H9 (cell line): Measurements from ENCODE around the gene ARHGAP1. TPM values are rescaled to one million over a fixed set of nuclear protein-coding genes. Genes with fewer than 3 reads are reported as not detected.

Experiments
- DNase-seq: peaks from one replicate; pipeline ENCODE4 v3.0.0-alpha.2; 2017
- H2AFZ ChIP-seq: one replicate; pipeline ENCODE4 v1.6.1; 2013; ENCODE audit warnings: mild to moderate bottlenecking, low read length, control low read depth, moderate library complexity
- H2AK5ac ChIP-seq: 2 replicates; pipeline ENCODE4 v1.6.1; 2013; ENCODE audit warnings: low read length, control low read depth, mixed read lengths; ENCODE audit not compliant: insufficient read length
- H2BK120ac ChIP-seq: one replicate; pipeline ENCODE4 v1.6.1; 2013; ENCODE audit warnings: low read depth, mild to moderate bottlenecking, low read length, control low read depth, inconsistent platforms; ENCODE audit not compliant: poor library complexity, severe bottlenecking
- H2BK12ac ChIP-seq: 2 replicates; pipeline ENCODE4 v1.6.1; 2013; ENCODE audit warnings: low read length, control low read depth, mixed read lengths, low read depth; ENCODE audit not compliant: insufficient read length
- H2BK15ac ChIP-seq: 2 replicates; pipeline ENCODE4 v1.6.1; 2013; ENCODE audit warnings: low read depth, low read length, control low read depth
- H2BK20ac ChIP-seq: one replicate; pipeline ENCODE4 v1.6.1; 2013; ENCODE audit warnings: low read depth, mild to moderate bottlenecking, low read length, control low read depth, inconsistent platforms; ENCODE audit not compliant: poor library complexity, severe bottlenecking
- H2BK5ac ChIP-seq: 2 replicates; pipeline ENCODE4 v1.6.1; 2013; ENCODE audit warnings: low read length, control low read depth, mixed read lengths; ENCODE audit not compliant: insufficient read length
- H3K14ac ChIP-seq: 2 replicates; pipeline ENCODE4 v1.6.1; 2013; ENCODE audit warnings: low read length, control low read depth; ENCODE audit not compliant: insufficient read depth
- H3K18ac ChIP-seq: 2 replicates; pipeline ENCODE4 v1.6.1; 2013; ENCODE audit warnings: low read depth, mild to moderate bottlenecking, mixed read lengths, low read length, control low read depth; ENCODE audit not compliant: insufficient read length
- H3K23ac ChIP-seq: 2 replicates; pipeline ENCODE4 v1.6.1; 2013; ENCODE audit warnings: low read length, control low read depth, mixed read lengths, low read depth; ENCODE audit not compliant: insufficient read length
- H3K23me2 ChIP-seq: 2 replicates; pipeline ENCODE4 v1.6.1; 2013; ENCODE audit warnings: low read depth, mild to moderate bottlenecking, mixed read lengths, low read length, control low read depth; ENCODE audit not compliant: insufficient read length, poor library complexity, severe bottlenecking
- H3K27ac ChIP-seq: 2 replicates; pipeline ENCODE4 v1.5.1; 2013; ENCODE audit warnings: low read length, control low read depth, mixed read lengths, low read depth; ENCODE audit not compliant: insufficient read length
- H3K27me3 ChIP-seq: 2 replicates; pipeline ENCODE4 v1.6.1; 2013; ENCODE audit warnings: low read length, control low read depth, inconsistent platforms; ENCODE audit not compliant: insufficient read depth
- H3K4ac ChIP-seq: 2 replicates; pipeline ENCODE4 v1.6.1; 2013; ENCODE audit warnings: low read depth, mild to moderate bottlenecking, control low read depth, inconsistent platforms, low read length, moderate library complexity
- H3K4me1 ChIP-seq: 2 replicates; pipeline ENCODE4 v1.6.1; 2013; ENCODE audit warnings: low read length, control low read depth, inconsistent platforms; ENCODE audit not compliant: insufficient read depth
- H3K4me2 ChIP-seq: 2 replicates; pipeline ENCODE4 v1.6.1; 2013; ENCODE audit warnings: low read length, control low read depth, mixed read lengths; ENCODE audit not compliant: insufficient read length, insufficient read depth
- H3K56ac ChIP-seq: 2 replicates; pipeline ENCODE4 v1.6.1; 2013; ENCODE audit warnings: low read depth, mild to moderate bottlenecking, mixed read lengths, low read length, control low read depth; ENCODE audit not compliant: insufficient read length
- H3K79me1 ChIP-seq: 2 replicates; pipeline ENCODE4 v1.6.1; 2013; ENCODE audit warnings: low read depth, mild to moderate bottlenecking, moderate library complexity, low read length, control low read depth, inconsistent platforms; ENCODE audit not compliant: insufficient read depth, poor library complexity, severe bottlenecking
- H3K79me2 ChIP-seq: 2 replicates; pipeline ENCODE4 v1.6.1; 2013; ENCODE audit warnings: low read length, control low read depth, inconsistent platforms; ENCODE audit not compliant: insufficient read depth
- H3K9ac ChIP-seq: 2 replicates; pipeline ENCODE4 v1.6.1; 2013; ENCODE audit warnings: low read length, control low read depth, mixed read lengths; ENCODE audit not compliant: insufficient read length; ENCODE audit errors: extremely low read depth
- H3K9me3 ChIP-seq: one replicate; pipeline ENCODE4 v1.6.1; 2013; ENCODE audit warnings: low read depth, low read length, inconsistent platforms; ENCODE audit not compliant: control insufficient read depth
- H3T11ph ChIP-seq: one replicate; pipeline ENCODE4 v1.6.1; 2013; ENCODE audit warnings: mild to moderate bottlenecking, low read length, control low read depth, inconsistent platforms
- H4K20me1 ChIP-seq: one replicate; pipeline ENCODE4 v1.6.1; 2013; ENCODE audit not compliant: control insufficient read depth, insufficient read length, insufficient read depth
- H4K5ac ChIP-seq: 2 replicates; pipeline ENCODE4 v1.6.1; 2013; ENCODE audit warnings: low read depth, mild to moderate bottlenecking, mixed read lengths, low read length, control low read depth; ENCODE audit not compliant: insufficient read length
- H4K8ac ChIP-seq: replicated peaks from 2 replicates; pipeline ENCODE4 v1.6.1; 2013; ENCODE audit warnings: low read length, control low read depth, mixed read lengths, low read depth; ENCODE audit not compliant: insufficient read length
- H4K91ac ChIP-seq: 2 replicates; pipeline ENCODE4 v1.6.1; 2013; ENCODE audit warnings: low read depth, mild to moderate bottlenecking, moderate library complexity, mixed read lengths, low read length, control low read depth; ENCODE audit not compliant: insufficient read length
- H3K27ac Mint-ChIP-seq, 3 experiments: 2 replicates in 2 of 3; 3 replicates in 1 of 3; pipeline ENCODE4 v1.8.0; 2020 to 2021; ENCODE audit warnings: mixed read lengths in 3 of 3, mild to moderate bottlenecking in 1 of 3, moderate library complexity in 1 of 3
- H3K27me3 Mint-ChIP-seq: 2 replicates; pipeline ENCODE4 v1.8.0; 2021; ENCODE audit warnings: low read depth, mild to moderate bottlenecking, moderate library complexity, mixed read lengths
- H3K36me3 Mint-ChIP-seq, 3 experiments: 2 replicates in 2 of 3; 3 replicates in 1 of 3; pipeline ENCODE4 v1.8.0; 2020 to 2021; ENCODE audit warnings: low read depth in 3 of 3, mixed read lengths in 3 of 3; ENCODE audit not compliant: insufficient read depth in 1 of 3
- H3K4me1 Mint-ChIP-seq, 2 experiments: 2 replicates each; pipeline ENCODE4 v1.8.0; 2020; ENCODE audit warnings: mixed read lengths in 2 of 2
- H3K4me3 Mint-ChIP-seq, 2 experiments: 2 replicates in 1 of 2; 3 replicates in 1 of 2; pipeline ENCODE4 v1.8.0; 2020 to 2021; ENCODE audit warnings: mild to moderate bottlenecking in 2 of 2, mixed read lengths in 2 of 2, moderate library complexity in 1 of 2
- H3K9me3 Mint-ChIP-seq, 2 experiments: 2 replicates in 1 of 2; 3 replicates in 1 of 2; pipeline ENCODE4 v1.8.0; 2020; ENCODE audit warnings: mild to moderate bottlenecking in 2 of 2, mixed read lengths in 2 of 2, moderate library complexity in 1 of 2
- WGBS: extraction: QIAGEN DNeasy Blood & Tissue Kit; methylation state at CpG from one replicate; pipeline ENCODE4 v1.1.7; 2013; ENCODE audit warnings: missing lambda C conversion rate, low lambda C conversion rate, mixed read lengths; ENCODE audit not compliant: insufficient read length; ENCODE audit errors: extremely low coverage; 5-methylcytosine and 5-hydroxymethylcytosine counted together
- total RNA-seq: library from RNA; stranded (reverse); gene quantifications from 2 replicates; pipeline ENCODE4 v1.2.1, GENCODE V29; 2021
- TF ChIP-seq, protein P1 (sequence below): fragments of 200-600 bp; sonication (generic); conservative IDR thresholded peaks from 3 replicates; pipeline ENCODE4 v1.8.0; 2021; ENCODE audit warnings: antibody characterized with exemption, mild to moderate bottlenecking

ARHGAP1 gene
- total RNA-seq, 1 experiment from 2014 or later = 45.3 TPM

- Histone ChIP-seq H2BK5ac (no peak overlapping the region), H4K20me1 (no peaks in the 10 kb centered on the region), H2AK5ac (no peak overlapping the region), H3K18ac (no peak overlapping the region), H3K79me1 (no peaks in the 10 kb centered on the region), H4K5ac (no peak overlapping the region), H3K27me3 (no peaks in the 10 kb centered on the region), H3K14ac (no peak overlapping the region), H3K79me2 (no peaks in the 10 kb centered on the region), H3K23ac (no peak overlapping the region), H2AFZ (no peak overlapping the region), H3K4ac (no peak overlapping the region), H2BK15ac (no peak overlapping the region), H3T11ph (no peak overlapping the region), H3K23me2 (no peaks in the 10 kb centered on the region), H3K4me1 (no peaks in the 10 kb centered on the region), H3K9me3 (no peaks in the 10 kb centered on the region), H3K56ac (no peak overlapping the region), H3K27ac (no peak overlapping the region), H3K4me2 (no peak overlapping the region), H3K9ac (no peak overlapping the region), H2BK120ac (no peak overlapping the region), H2BK12ac (no peak overlapping the region), H4K91ac (no peak overlapping the region), H4K8ac (no peak overlapping the region), H2BK20ac (no peak overlapping the region)
- Mint-ChIP-seq H3K4me1 (peaks cover 0 to 2% of the 10 kb centered on the region in 2 experiments; a peak in 2 of 4 replicates), H3K27ac (no peak overlapping the region; a peak in 1 of 7 replicates), H3K27me3 (no peaks in the 10 kb centered on the region), H3K4me3 (no peak overlapping the region), H3K9me3 (no peaks in the 10 kb centered on the region), H3K36me3 (peaks cover 56 to 85% (median 79%) of the 10 kb centered on the region in 3 experiments; a peak in 6 of 7 replicates)
- TF ChIP-seq, protein P1, sequence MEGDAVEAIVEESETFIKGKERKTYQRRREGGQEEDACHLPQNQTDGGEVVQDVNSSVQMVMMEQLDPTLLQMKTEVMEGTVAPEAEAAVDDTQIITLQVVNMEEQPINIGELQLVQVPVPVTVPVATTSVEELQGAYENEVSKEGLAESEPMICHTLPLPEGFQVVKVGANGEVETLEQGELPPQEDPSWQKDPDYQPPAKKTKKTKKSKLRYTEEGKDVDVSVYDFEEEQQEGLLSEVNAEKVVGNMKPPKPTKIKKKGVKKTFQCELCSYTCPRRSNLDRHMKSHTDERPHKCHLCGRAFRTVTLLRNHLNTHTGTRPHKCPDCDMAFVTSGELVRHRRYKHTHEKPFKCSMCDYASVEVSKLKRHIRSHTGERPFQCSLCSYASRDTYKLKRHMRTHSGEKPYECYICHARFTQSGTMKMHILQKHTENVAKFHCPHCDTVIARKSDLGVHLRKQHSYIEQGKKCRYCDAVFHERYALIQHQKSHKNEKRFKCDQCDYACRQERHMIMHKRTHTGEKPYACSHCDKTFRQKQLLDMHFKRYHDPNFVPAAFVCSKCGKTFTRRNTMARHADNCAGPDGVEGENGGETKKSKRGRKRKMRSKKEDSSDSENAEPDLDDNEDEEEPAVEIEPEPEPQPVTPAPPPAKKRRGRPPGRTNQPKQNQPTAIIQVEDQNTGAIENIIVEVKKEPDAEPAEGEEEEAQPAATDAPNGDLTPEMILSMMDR = no peak
- DNase-seq = no peak
- no CpG with 5 or more reads among the region's 1 CpG for WGBS
Observed at GRCh38 chr11:46745328-46745727, 44.9 kb upstream of the ARHGAP1 start.
